Lung microvascular endothelial cell (primary cell): ENCODE results near the gene PTPN23. TPM values are rescaled to one million over a fixed set of nuclear protein-coding genes. Genes with fewer than 3 reads are reported as not detected.
"Not testable (repeated sequence)": the region's sequence is repeated elsewhere in the genome, so short reads cannot be mapped to it uniquely, and the experiment has no call there.

Source experiments
- DNase-seq, 2 donors: peaks; one replicate each; pipeline versions ENCODE4 v3.0.0 to v3.0.0-alpha.2; 2010; ENCODE audit warnings: low read depth in 2 of 2
- total RNA-seq: library from RNA; depleted of rRNA; stranded (reverse); fragments of >200 nt; gene quantifications from 2 replicates; pipeline ENCODE4 v1.2.1, GENCODE V29; 2014

PTPN23 gene
- total RNA-seq, 1 donor from 2014 or later: 14.1 TPM

GRCh38 chr3:47367631-47368030 is 13.2 kb upstream of the PTPN23 start:
- DNase-seq: peak in 1 of 2 donors; percentile 75

GRCh38 chr3:47370020-47370419 is 10.8 kb upstream of the PTPN23 start:
- DNase-seq: not testable (repeated sequence)

- DNase-seq: peak; percentile 26 to 40
These were observed 9.7 kb upstream of the PTPN23 start for GRCh38 chr3:47370887-47371697.

DNA sequence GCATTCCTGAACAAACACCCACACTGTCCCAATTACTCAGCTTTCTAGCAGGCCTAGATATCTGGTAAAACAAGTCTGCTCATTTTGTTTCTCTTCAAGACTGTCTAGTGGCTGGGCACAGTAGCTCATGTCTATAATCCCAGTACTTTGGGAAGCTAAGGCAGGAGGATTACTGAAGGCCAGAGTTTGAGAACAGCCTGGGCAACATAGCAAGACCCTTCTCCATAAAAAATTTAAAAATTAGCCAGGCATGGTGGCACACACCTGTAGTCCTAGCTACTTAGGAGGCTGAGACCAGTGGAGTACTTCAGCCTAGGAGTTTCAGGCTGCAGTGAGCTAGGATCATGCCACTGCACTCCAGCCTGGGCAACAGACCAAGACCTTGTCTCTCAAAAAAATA is 6.2 kb upstream of the PTPN23 start:
- DNase-seq: no peak

- DNase-seq: no peak
These were observed 4.4 kb upstream of the PTPN23 start for GRCh38 chr3:47376393-47376792.

DNA sequence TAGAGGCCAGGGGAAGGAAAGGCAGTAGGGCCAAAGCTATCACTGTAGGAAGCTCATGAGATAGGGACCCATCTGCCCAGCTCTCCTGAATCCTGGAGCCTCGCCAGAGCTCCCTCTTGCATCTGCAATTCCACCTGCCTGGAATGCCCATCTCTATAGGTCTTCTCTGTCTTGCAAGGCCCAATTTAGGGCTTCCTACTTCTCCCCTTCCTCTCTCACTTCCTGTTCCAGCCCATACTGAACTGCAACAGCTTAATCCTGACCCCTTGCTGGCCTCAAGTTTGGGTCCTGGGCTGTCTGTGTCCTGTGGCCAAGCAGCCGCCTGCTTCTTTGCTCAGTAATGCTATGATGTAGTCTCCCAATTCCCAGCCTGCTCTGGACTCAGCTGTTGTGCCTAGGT is 3.6 kb upstream of the PTPN23 start:
- no peak for DNase-seq

DNA sequence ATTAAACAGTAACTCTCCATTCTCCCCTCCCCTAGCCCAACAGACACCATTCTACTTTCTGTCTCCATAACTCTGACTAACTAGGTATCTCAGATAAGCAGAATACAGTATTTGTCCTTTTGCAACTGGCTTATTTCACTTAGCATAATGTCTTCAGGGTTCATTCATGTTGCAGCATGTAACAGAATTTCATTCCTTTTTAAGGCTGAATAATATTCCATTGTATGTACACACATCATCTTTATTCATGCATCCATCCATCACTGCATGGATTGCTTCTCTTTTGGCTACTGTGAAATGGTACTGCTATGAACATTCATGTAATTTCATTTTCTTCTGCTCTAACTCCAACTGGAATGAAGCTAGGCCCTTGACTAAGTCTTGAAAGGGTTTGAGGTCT is 2.0 kb upstream of the PTPN23 start:
- no peak for DNase-seq

DNA sequence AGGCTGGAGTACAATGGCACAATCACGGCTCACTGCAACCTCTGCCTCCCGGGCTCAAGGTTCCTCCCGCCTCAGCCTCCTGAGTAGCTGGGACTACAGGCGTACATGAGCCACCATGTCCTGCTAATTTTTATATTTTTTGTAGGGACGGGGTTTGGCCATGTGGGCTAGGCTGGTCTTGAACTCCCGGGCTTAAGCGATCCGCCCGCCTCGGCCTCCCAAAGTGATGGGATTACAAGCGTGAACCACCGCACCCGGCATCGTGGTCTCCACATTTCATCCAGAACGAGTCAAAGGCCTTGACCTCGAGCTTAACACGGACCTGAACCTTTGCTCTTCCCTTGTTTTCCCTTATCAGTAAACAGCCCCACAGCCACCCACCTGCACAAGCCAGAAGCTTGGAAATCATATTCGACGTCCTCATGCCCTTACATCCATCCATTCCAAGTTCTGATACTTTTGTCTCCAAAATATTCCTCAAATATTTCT is 1.4 kb upstream of the PTPN23 start:
- no peak for DNase-seq

- no peak for DNase-seq
These were observed 708 bp upstream of the PTPN23 start for GRCh38 chr3:47380026-47380600.

- peak; percentile 90 to 92 for DNase-seq
These were observed 716 bp downstream of the PTPN23 start for GRCh38 chr3:47381317-47382157.

DNA sequence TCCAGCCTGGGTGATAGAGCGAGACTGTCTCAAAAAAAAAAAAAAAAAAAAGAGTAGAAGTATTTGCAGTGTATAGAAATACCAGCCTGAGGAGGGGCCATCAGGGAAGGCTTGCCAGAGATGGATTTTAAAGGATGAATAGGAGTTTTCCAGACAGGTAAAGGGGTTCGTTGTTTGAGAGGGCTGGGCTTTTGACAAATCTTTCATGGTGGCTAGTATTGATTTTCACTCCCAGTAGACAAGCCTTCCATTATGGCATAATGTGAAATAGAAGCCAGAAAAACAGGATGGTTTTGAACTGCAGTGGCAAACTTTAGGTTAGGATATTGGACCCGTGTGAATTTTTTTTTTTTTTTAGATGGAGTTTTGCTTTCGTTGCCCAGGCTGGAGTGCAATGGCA is 3.6 kb downstream of the PTPN23 start:
- DNase-seq: no peak

GRCh38 chr3:47385007-47385406 is 4.2 kb downstream of the PTPN23 start:
- DNase-seq: no peak

GRCh38 chr3:47385796-47386195 is 5.0 kb downstream of the PTPN23 start:
- DNase-seq: no peak

- DNase-seq: no peak
These were observed 12.1 kb downstream of the PTPN23 start for GRCh38 chr3:47392933-47393332.

- peak; percentile 38 to 61 for DNase-seq
These were observed 13.5 kb downstream of the PTPN23 start for GRCh38 chr3:47394140-47394870.

DNA sequence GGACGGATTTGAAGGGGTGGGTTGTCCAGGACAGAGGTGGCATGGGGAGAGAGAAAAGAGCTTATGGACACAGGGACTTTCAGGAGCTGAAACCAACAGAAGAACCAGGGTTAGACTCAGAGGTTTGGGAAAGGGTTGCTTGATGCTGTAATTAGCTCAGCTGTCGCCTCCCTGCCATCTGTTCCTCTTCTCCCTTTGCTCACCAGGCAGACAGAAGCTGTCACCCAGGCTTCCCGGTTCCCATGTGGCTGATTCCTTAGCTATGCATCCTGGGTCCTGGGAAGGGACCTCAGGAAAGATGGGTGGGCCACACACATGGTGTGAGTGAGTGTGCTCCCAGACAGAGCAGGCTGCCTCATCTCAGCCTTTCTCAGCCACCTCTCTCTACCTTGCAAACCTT is 14.1 kb downstream of the PTPN23 start:
- DNase-seq: no peak

- no peak for DNase-seq
These were observed 17.4 kb downstream of the PTPN23 start for GRCh38 chr3:47398228-47398627.

DNA sequence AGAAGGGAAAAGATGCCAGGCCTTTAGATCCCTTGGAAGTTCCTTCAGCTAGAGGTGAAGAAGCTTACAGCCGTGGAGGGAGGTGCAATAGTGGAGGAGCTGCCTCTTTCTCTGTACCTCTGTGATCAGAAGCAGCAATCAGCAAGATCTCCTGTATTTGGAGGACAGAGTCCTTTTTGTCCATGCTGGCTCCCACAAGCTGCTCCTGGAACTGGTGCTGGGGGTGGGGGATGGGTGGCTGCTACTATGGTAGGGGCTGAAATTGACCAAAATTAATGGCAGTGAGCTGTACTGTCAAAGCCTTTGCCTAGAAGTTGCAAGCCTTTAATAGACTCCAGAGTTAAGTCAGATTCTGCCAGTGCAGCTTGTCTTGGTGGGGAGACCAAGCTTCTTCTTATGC is 18.2 kb downstream of the PTPN23 start:
- DNase-seq: no peak

- no peak for DNase-seq
These were observed 18.9 kb downstream of the PTPN23 start for GRCh38 chr3:47399531-47400270.

DNA sequence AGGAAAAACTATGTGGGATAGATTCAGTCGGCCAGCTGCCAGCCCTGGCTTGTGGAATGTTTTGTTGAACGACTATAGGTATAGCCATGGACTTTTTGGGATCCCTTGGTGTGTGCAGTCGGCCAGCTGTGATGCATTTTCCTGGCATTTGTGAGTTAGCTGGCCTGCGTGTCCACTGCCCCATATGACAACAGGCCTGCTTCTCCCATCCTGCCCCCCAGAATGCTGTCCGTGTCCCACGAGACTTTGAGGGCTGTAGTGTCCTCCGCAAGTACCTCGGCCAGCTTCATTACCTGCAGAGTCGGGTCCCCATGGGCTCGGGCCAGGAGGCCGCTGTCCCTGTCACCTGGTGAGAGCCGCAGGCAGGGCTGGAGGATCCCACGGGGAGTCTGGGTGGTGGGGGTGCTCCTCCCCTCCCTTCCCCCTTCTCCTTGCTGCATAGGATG is 23.6 kb downstream of the PTPN23 start:
- no peak for DNase-seq
